ENCODE results near the gene MAFF.

GRCh38 chr22:38169116-38169515 lies 32.7 kb upstream of the MAFF start:
- TF ChIP-seq, protein P1, sequence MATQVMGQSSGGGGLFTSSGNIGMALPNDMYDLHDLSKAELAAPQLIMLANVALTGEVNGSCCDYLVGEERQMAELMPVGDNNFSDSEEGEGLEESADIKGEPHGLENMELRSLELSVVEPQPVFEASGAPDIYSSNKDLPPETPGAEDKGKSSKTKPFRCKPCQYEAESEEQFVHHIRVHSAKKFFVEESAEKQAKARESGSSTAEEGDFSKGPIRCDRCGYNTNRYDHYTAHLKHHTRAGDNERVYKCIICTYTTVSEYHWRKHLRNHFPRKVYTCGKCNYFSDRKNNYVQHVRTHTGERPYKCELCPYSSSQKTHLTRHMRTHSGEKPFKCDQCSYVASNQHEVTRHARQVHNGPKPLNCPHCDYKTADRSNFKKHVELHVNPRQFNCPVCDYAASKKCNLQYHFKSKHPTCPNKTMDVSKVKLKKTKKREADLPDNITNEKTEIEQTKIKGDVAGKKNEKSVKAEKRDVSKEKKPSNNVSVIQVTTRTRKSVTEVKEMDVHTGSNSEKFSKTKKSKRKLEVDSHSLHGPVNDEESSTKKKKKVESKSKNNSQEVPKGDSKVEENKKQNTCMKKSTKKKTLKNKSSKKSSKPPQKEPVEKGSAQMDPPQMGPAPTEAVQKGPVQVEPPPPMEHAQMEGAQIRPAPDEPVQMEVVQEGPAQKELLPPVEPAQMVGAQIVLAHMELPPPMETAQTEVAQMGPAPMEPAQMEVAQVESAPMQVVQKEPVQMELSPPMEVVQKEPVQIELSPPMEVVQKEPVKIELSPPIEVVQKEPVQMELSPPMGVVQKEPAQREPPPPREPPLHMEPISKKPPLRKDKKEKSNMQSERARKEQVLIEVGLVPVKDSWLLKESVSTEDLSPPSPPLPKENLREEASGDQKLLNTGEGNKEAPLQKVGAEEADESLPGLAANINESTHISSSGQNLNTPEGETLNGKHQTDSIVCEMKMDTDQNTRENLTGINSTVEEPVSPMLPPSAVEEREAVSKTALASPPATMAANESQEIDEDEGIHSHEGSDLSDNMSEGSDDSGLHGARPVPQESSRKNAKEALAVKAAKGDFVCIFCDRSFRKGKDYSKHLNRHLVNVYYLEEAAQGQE (IDR thresholded peaks at IDR 0.05; ENCODE audit: insufficient replicate concordance, low read depth) = no peak
- TF ChIP-seq, protein P2, sequence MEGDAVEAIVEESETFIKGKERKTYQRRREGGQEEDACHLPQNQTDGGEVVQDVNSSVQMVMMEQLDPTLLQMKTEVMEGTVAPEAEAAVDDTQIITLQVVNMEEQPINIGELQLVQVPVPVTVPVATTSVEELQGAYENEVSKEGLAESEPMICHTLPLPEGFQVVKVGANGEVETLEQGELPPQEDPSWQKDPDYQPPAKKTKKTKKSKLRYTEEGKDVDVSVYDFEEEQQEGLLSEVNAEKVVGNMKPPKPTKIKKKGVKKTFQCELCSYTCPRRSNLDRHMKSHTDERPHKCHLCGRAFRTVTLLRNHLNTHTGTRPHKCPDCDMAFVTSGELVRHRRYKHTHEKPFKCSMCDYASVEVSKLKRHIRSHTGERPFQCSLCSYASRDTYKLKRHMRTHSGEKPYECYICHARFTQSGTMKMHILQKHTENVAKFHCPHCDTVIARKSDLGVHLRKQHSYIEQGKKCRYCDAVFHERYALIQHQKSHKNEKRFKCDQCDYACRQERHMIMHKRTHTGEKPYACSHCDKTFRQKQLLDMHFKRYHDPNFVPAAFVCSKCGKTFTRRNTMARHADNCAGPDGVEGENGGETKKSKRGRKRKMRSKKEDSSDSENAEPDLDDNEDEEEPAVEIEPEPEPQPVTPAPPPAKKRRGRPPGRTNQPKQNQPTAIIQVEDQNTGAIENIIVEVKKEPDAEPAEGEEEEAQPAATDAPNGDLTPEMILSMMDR (IDR thresholded peaks at IDR 0.05; ENCODE audit: insufficient read depth, low read length) = no peak
- TF ChIP-seq GABPA (IDR thresholded peaks at IDR 0.05; ENCODE audit: low read depth) (no peak), POLR2AphosphoS5 (IDR thresholded peaks at IDR 0.05; ENCODE audit: low read depth) (no peak), SPI1 (IDR thresholded peaks at IDR 0.05; ENCODE audit: borderline replicate concordance, low read depth) (no peak)
